LNCaP clone FGC (cell line): ENCODE measurements around the gene MAP3K20.
"Not testable (repeated sequence)": the region's sequence is repeated elsewhere in the genome, so short reads cannot be mapped to it uniquely, and the experiment has no call there.

Source experiments
- DNase-seq: peaks from one replicate; pipeline ENCODE4 v3.0.0-alpha.2; 2011; ENCODE audit warnings: low read depth
- H3K4me3 ChIP-seq: 2 replicates; pipeline ENCODE4 v1.5.1; 2011; ENCODE audit warnings: mild to moderate bottlenecking, low read depth, low read length, control low read depth
- TF ChIP-seq, protein P1 (sequence below): IDR thresholded peaks from 2 replicates; pipeline ENCODE4 v1.5.1; 2012; ENCODE audit warnings: mild to moderate bottlenecking; ENCODE audit not compliant: control insufficient read depth, insufficient read depth; ENCODE audit errors: extremely low read depth

The MAP3K20 gene

DNA sequence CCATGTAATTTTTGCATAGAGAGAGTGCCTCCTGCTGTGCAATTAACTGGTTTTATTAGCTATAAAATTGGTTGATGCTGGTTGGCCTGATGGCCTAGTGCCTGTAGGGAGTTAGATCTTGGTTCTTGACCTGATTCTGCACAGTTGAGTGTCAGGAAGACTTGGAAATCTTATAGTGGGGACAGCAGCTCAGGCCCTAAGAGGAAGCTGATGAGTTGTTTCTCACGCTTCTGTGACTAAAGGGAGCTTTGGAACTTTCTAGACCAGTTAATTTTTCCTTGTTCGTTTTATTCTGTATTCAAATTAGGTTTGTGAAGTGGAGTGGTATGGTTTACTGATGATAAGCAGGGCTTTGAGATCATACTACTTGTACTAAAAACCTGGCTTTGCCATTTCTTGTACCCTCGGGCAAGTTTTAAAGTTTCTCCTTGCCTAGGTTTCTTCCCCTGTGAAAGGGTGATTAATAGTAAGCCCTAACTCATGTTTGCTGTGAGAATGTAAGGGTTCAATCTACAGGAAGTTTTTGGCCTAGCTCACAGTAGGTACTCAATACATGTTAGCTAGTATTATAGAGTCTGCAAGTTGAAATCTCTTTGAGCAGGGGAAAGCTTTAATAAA is 82.1 kb downstream of the MAP3K20 start:
- TF ChIP-seq, protein P1, sequence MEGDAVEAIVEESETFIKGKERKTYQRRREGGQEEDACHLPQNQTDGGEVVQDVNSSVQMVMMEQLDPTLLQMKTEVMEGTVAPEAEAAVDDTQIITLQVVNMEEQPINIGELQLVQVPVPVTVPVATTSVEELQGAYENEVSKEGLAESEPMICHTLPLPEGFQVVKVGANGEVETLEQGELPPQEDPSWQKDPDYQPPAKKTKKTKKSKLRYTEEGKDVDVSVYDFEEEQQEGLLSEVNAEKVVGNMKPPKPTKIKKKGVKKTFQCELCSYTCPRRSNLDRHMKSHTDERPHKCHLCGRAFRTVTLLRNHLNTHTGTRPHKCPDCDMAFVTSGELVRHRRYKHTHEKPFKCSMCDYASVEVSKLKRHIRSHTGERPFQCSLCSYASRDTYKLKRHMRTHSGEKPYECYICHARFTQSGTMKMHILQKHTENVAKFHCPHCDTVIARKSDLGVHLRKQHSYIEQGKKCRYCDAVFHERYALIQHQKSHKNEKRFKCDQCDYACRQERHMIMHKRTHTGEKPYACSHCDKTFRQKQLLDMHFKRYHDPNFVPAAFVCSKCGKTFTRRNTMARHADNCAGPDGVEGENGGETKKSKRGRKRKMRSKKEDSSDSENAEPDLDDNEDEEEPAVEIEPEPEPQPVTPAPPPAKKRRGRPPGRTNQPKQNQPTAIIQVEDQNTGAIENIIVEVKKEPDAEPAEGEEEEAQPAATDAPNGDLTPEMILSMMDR: peak; percentile 26; the same call in 1 of the 2 replicates
- peak; percentile 41 for DNase-seq
- H3K4me3 ChIP-seq: no peak overlapping the region

DNA sequence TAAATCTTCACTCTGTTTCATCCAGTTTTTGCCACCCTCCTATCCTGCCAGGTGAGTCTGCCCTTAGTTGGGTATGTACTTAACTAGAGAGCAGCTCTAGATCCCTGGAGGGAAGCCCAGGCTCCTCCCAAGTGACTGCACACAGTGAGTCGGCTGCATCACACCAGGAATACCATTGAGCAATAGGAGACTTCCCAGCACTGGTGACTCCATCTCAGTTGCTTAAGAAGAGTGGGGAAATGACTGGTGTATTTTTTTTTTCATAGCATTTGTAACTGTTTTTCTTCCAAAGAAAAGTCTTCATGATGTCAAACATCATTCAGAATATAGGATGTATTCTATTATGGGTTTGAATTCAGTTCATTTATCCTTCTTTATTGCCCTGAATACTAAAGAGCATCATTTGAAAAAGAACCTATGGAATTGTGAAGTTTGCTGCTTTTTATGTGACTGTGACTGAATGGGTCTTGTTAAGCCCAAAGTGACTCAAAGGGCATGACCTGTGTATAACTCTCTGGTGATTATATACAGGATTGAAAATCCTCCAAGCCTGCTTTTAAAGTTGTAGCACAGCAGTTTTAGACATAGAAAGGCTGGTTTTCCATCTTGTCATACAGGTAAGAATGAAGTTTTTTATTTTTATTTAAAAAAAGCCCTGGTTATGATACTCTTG is 84.3 kb downstream of the MAP3K20 start:
- no peak overlapping the region for H3K4me3 ChIP-seq
- DNase-seq: peak; percentile 32
- TF ChIP-seq, protein P1: no peak

DNA sequence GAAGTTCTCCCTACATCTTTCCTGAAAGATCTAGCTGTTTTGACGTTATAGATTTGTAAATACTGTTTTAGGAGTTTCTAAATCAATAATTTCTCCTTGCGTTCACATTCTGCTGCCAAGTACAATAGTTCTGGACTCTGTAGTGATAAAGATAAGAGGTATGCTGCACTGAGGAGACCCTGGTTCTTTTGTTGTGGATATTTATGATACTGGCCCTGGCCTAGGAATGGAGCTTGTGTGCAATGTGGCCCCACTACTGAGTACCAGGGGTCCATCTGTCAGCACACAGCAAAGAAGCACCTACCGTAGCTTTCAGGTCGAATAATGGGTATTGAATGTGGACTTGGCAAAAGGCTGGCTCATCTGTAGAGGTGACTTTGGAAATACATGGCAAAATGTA is 85.0 kb downstream of the MAP3K20 start:
- H3K4me3 ChIP-seq: no peak overlapping the region
- TF ChIP-seq, protein P1: no peak
- no peak for DNase-seq

DNA sequence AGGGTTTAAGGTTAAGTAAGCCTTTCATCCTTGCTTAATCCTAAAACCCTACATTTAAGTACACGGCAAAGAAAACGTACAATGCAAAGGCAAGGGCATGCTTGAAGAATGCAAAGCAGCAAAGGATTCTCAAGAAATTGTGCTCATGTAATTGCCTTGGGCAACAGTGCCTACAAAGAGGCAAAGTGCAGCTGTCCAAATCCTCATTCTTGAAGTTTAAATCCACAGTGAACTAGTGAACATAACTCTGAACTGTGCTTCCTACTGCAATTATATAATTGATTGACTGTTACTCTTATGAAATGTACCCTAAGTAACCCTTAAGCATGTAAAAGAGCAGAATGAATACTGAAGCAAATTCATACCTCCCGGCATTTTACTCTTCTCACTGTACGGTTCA is 85.4 kb downstream of the MAP3K20 start:
- H3K4me3 ChIP-seq: no peak overlapping the region
- no peak for DNase-seq
- TF ChIP-seq, protein P1: no peak

DNA sequence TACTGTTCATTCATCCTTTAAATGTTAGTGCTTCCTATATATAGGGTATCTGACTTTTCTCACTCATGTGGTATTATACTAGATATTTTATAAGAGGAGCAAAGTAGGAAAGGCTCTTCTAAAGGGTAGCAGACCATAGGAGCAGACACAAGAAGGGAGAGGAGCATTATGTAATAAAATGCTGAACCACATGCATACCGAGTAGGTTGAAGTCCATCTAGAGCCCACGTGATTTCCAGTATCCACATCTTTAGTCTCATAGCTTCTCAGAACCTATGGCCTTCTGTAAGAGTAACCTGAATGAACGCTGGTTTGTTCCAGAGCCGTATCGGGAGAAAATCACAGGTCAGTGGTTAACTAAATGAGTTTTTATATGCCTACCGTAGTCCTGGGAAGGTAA is 85.9 kb downstream of the MAP3K20 start:
- H3K4me3 ChIP-seq: no peak overlapping the region
- no peak for DNase-seq
- TF ChIP-seq, protein P1: no peak

DNA sequence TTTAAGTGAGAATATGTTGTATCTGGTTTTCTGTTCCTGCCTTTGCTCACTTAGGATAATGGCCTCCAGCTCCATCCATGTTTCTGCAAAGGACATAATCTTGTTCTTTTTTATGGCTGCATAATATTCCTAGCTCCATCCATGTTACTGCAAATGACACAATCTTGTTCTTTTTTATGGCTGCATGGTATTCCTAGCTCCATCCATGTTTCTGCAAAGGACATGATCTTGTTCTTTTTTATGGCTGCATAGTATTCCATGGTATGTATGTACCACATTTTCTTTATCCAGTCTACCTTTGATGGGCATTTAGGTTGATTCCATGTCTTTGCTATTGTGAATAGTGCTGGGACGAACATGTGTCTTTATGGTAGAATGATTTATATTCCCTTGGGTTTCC is 87.7 kb downstream of the MAP3K20 start:
- not testable (repeated sequence) for DNase-seq, H3K4me3 ChIP-seq

DNA sequence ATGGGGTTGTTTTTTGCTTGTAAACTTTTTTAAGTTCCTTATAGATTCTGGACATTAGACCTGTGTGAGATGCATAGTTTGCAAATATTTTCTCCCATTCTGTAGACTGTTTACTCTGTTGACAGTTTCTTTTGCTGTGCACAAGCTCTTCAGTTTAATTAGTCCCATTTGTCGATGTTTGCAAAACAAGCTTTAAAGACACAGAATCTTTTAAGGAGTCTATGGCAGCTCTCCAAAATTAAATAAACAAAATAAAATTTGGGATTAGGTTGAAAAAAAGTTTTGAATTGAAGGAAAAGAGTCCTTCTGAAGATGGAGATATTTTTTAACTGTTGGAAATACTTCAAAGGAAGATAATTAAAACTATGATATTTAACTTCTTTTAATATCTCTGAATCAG is 88.8 kb downstream of the MAP3K20 start:
- TF ChIP-seq, protein P1: no peak
- DNase-seq: peak; percentile 36
- no peak overlapping the region for H3K4me3 ChIP-seq
